Heart left ventricle (tissue), 16 donors: Measurements from ENCODE around the gene ALK. TPM values are rescaled to one million over a fixed set of nuclear protein-coding genes. Genes with fewer than 3 reads are reported as not detected.

ENCODE experiments used
- ATAC-seq, 4 donors: fragments of 200-7000 bp; cut with Tn5 transposase; one replicate each; pipeline ENCODE4 v1.9.1; 2020 to 2022; ENCODE audit warnings: moderate library complexity in 4 of 4, mild to moderate bottlenecking in 3 of 4, moderate number of reproducible peaks in 1 of 4
- DNase-seq, 5 donors: peaks; one replicate each; pipeline ENCODE4 v3.0.0-alpha.2; 2020
- H3K27ac ChIP-seq, 12 donors: fragments of 200-600 bp; sonication (generic) in 4 of 12; one replicate each; pipeline versions ENCODE4 v1.5.0 to v1.8.0; 2016 to 2022; ENCODE audit warnings: mild to moderate bottlenecking in 2 of 12
- H3K27me3 ChIP-seq, 9 donors: fragments of 200-600 bp; sonication (generic) in 2 of 9; one replicate each; pipeline versions ENCODE4 v1.5.1 to v1.8.0; 2016 to 2022; ENCODE audit warnings: mild to moderate bottlenecking in 3 of 9
- H3K36me3 ChIP-seq, 9 donors: fragments of 200-600 bp; sonication (generic) in 2 of 9; one replicate each; pipeline versions ENCODE4 v1.5.0 to v1.8.0; 2018 to 2022; ENCODE audit warnings: mild to moderate bottlenecking in 2 of 9
- H3K4me1 ChIP-seq, 12 donors: fragments of 200-600 bp; sonication (generic) in 4 of 12; one replicate each; pipeline versions ENCODE4 v1.5.0 to v1.8.0; 2016 to 2022; ENCODE audit warnings: mild to moderate bottlenecking in 3 of 12
- H3K4me3 ChIP-seq, 12 donors: fragments of 200-600 bp; sonication (generic) in 4 of 12; one replicate each; pipeline versions ENCODE4 v1.5.0 to v1.8.0; 2017 to 2022; ENCODE audit warnings: mild to moderate bottlenecking in 9 of 12, moderate library complexity in 4 of 12
- H3K9me3 ChIP-seq, 12 donors: fragments of 200-600 bp; sonication (generic) in 4 of 12; one replicate each; pipeline versions ENCODE4 v1.5.0 to v1.8.0; 2016 to 2022; ENCODE audit warnings: mild to moderate bottlenecking in 1 of 12
- POLR2A ChIP-seq, 2 donors: fragments of 450-650 bp; IDR thresholded peaks; one replicate each; pipeline ENCODE4 v1.6.1; 2017; ENCODE audit warnings: antibody characterized with exemption in 2 of 2, mild to moderate bottlenecking in 2 of 2, moderate library complexity in 2 of 2
- WGBS, 4 donors: extraction: QIAGEN DNeasy Blood & Tissue Kit in 2 of 4; methylation state at CpG; one replicate each; pipeline versions ENCODE4 v1.1.5 to v1.1.7; 2013 to 2018; 5-methylcytosine and 5-hydroxymethylcytosine counted together
- intact Hi-C, 10 donors: fragments of 100-400 bp; cut with DNase I; formaldehyde crosslinking; loops; one replicate each; pipeline versions ENCODE4 v1.11.1 to v1.14.2; 2022
- polyA plus RNA-seq, 2 donors: library from polyadenylated mRNA; stranded (reverse); fragments of 200-250 nt; gene quantifications; one replicate each; pipeline ENCODE4 v1.2.3, GENCODE V29; 2013
- total RNA-seq, 9 donors: library from RNA; depleted of rRNA in 2 of 9; stranded (reverse); fragments of >200 nt in 2 of 9; fragmentation: NEBNext Ultra II Directional in 3 of 9; extraction: Animal tissue kit (Norgen Biotek cat#: 25700) in 3 of 9; gene quantifications; one replicate each; pipeline versions ENCODE4 v1.1.0 to v1.2.4, GENCODE V29; 2016 to 2023
- TF ChIP-seq, protein P1 (sequence below), 12 donors: fragments of 200-600 bp; sonication (generic) in 4 of 12; IDR thresholded peaks; one replicate each; pipeline versions ENCODE4 v1.5.0 to v1.8.0; 2018 to 2022; ENCODE audit warnings: antibody characterized with exemption in 12 of 12, mild to moderate bottlenecking in 5 of 12
- donor health status: ischemic (EF 13 %, LVEDD 7.1; RV severe dilation, severe dysfunction).
- donor health status: healthy with polysubstance abuse.
- donor health status: DM: no; HTN: yes; CAD: no.
- donor health status: DM: no; HTN: no; CAD: no.
- donor health status: ischemic (EF 25% LVEDD 6.9; RV normal size, moderate dysfunction).
- donor health status: ischemic (EF 25% LVEDD 5.7; RV mildly dilated, moderate dysfunction).
- donor health status: healthy.
- donor health status: DM: yes; HTN: yes; CAD: no.
- donor health status: ischemic (EF 35%, LVEDD 5.7; RV mildly dilated, moderate dysfunction).
- donor health status: nonischemic (EF 11% LVEDD 7.7; RV severe dilation, severe dysfunction).
- donor health status: DM: yes; HTN: yes; CAD: no.
- donor health status: PGD.
- donor health status: ischemic (EF 29% LVEDD 5.4; RV normal size, mild dysfunction).
- donor health status: nonischemic (EF 23%, LVEDD 6.1; RV moderate dilation, normal function).

ALK gene
- total and polyA plus RNA-seq, 11 donors, result 0.05 to 0.50 (median 0.13) TPM; not detected in 5

DNA sequence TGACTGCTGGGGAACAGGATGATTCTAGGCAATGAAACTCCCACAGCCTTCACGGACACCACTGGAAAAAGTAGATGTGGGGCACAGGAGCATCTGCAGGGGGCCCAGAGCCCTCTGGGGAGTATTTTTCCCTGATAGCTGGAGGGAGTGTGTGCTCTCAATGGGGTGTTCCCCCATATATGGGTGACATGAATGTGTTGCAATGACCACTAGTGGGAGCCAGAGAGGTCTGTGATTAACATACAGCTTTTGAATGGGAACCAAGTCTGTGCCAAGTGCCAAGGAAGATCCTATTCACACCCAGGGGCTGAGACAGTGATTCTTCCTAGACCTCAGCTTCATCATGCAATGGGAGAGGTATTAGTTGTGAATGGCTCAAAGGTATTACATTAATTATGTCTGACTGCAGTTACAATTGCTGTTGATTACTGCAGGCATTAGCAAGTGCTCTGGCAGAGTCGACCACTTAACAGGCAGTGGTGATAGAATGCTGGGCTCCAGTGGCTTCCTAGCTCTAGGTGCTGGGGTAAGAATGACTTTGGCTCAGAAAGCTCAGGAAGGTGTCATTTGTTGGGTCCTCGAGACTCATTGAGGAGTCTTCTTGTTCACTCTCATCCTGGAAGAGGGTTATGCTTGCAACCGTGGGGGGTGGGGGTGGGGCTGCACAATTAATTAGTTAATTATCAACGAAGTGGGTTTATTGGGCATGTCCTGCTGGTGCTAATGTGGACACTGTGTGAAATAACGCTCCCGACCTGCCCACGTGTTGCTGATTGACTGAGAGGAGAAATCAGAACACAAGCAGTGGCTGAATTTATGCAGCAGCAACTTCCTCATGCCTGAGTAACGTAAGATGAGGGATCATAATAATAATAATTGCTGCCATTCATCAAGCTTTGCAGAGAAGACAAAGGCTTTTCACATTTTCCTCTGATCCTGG, 612.0 kb downstream of the ALK start:
- H3K4me3 ChIP-seq, result no peak overlapping the region
- H3K27me3 ChIP-seq, result peaks cover 0 to 25% (median 4%) of the 10 kb centered on the region in 9 donors
- no peak for TF ChIP-seq POLR2A (IDR thresholded peaks at IDR 0.05)
- TF ChIP-seq, protein P1, sequence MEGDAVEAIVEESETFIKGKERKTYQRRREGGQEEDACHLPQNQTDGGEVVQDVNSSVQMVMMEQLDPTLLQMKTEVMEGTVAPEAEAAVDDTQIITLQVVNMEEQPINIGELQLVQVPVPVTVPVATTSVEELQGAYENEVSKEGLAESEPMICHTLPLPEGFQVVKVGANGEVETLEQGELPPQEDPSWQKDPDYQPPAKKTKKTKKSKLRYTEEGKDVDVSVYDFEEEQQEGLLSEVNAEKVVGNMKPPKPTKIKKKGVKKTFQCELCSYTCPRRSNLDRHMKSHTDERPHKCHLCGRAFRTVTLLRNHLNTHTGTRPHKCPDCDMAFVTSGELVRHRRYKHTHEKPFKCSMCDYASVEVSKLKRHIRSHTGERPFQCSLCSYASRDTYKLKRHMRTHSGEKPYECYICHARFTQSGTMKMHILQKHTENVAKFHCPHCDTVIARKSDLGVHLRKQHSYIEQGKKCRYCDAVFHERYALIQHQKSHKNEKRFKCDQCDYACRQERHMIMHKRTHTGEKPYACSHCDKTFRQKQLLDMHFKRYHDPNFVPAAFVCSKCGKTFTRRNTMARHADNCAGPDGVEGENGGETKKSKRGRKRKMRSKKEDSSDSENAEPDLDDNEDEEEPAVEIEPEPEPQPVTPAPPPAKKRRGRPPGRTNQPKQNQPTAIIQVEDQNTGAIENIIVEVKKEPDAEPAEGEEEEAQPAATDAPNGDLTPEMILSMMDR (IDR thresholded peaks at IDR 0.05), result peak; percentile 59 to 78 (median 66)
- H3K36me3 ChIP-seq, result no peaks in the 10 kb centered on the region
- intact Hi-C loops, result loop anchor here in 9 of 10 donors (1.0 to 10.0 kb wide), 4 partner anchors 531 to 535 kb away; no protein-coding TSS in a partner anchor
- WGBS, 4 donors, result 73 to 80% (median 75%) methylated on average over 9 of the region's 9 CpGs
- no peak overlapping the region for H3K27ac ChIP-seq
- no peaks in the 10 kb centered on the region for H3K9me3 ChIP-seq
- DNase-seq, result peak in 3 of 5 donors; percentile 34 to 46 (median 37)
- ATAC-seq, result peak; percentile 37 to 79 (median 70)
- peaks cover 0 to 3% (median 0%) of the 10 kb centered on the region in 12 donors for H3K4me1 ChIP-seq

DNA sequence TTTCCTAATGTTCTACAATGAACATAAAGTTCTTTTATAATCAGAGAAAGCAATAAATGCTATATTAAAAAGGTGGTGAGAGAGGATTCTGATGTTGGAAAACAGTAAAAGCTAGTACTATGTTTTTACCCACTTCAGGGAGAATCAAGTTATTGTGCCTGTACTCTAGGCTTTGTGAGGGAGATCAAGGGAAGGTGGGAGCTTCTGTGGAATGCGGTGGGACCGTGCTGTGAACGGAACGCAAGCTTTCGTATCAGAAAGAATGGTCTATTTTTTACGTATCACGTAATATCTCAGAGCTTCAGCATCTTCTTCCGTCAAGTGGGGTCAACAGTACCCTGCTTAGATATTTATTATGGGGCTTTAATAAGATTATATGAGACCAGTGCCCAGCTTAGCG, 613.0 kb downstream of the ALK start:
- peaks cover 0 to 25% (median 0%) of the 10 kb centered on the region in 9 donors for H3K27me3 ChIP-seq

DNA sequence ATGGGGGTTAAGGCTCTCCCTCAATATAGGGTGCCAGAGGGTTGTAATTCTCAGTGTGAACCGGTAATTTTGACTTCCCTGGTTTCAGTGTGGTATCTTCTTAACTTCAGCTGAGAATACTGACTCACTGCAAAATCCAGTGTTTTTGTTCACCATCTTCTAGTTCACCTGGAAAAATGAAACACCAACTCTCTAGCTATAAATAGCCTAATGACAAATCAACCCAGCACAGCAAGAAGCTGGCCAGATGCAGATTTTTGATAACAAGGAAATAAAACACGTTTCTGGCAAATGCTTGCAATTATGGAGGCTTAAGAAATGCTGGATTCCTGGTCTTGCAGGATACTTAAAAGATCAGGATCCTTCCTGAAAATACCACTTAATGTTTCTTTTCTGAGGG, 613.9 kb downstream of the ALK start:
- H3K27me3 ChIP-seq, result peaks cover 0 to 18% (median 0%) of the 10 kb centered on the region in 9 donors
- no peak overlapping the region for H3K4me3 ChIP-seq
- WGBS, 4 donors, result 53 to 64% (median 59%) methylated on average over 2 of the region's 2 CpGs
- DNase-seq, result no peak
- no peaks in the 10 kb centered on the region for H3K36me3 ChIP-seq
- TF ChIP-seq, protein P1 (IDR thresholded peaks at IDR 0.05), result no peak
- TF ChIP-seq POLR2A (IDR thresholded peaks at IDR 0.05), result no peak
- no peaks in the 10 kb centered on the region for H3K9me3 ChIP-seq
- intact Hi-C loops, result loop anchor here in 7 of 10 donors (5.0 to 10.0 kb wide), 2 partner anchors 535 to 537 kb away; no protein-coding TSS in a partner anchor
- no peaks in the 10 kb centered on the region for H3K4me1 ChIP-seq
- no peak for ATAC-seq
- no peak overlapping the region for H3K27ac ChIP-seq

More for the DNA sequence above, 613.0 kb downstream of the ALK start:
- TF ChIP-seq, protein P1 (IDR thresholded peaks at IDR 0.05), result no peak
- no peak for TF ChIP-seq POLR2A (IDR thresholded peaks at IDR 0.05)
- no peaks in the 10 kb centered on the region for H3K36me3 ChIP-seq
- H3K27ac ChIP-seq, result no peak overlapping the region
- no peaks in the 10 kb centered on the region for H3K4me1 ChIP-seq
- no peak overlapping the region for H3K4me3 ChIP-seq
- H3K9me3 ChIP-seq, result no peaks in the 10 kb centered on the region
- intact Hi-C loops, result loop anchor here in 8 of 10 donors (2.0 to 10.0 kb wide), 3 partner anchors 532 to 536 kb away; no protein-coding TSS in a partner anchor
- ATAC-seq, result no peak
- WGBS, 4 donors, result 59 to 84% (median 77%) methylated on average over 9 of the region's 9 CpGs
- DNase-seq, result no peak

DNA sequence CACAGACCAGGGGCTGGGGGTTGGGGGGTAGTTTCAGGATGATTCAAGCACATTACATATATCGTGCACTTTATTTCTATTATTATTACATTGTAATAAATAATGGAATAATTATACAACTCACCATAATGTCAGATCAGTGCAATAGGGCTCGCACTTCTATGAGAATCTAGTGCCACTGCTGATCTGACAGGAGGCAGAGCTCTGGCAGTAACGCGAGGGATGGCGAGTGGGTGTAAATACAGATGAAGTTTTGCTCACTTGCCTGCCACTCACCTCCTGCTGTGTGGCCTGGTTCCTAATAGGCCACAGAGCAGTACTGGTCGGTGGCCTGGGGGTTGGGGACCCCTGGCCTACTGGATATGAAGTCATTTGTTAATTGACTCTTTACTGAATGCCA, 615.6 kb downstream of the ALK start:
- Histone ChIP-seq H3K27ac (no peak overlapping the region), H3K36me3 (no peaks in the 10 kb centered on the region), H3K4me1 (no peaks in the 10 kb centered on the region), H3K4me3 (no peak overlapping the region), H3K27me3 (peaks cover 0 to 9% (median 0%) of the 10 kb centered on the region in 9 donors), H3K9me3 (no peaks in the 10 kb centered on the region)
- no peak for ATAC-seq
- no peak for TF ChIP-seq POLR2A (IDR thresholded peaks at IDR 0.05)
- TF ChIP-seq, protein P1 (IDR thresholded peaks at IDR 0.05), result no peak
- DNase-seq, result no peak
- WGBS, 4 donors, result 70 to 87% (median 83%) methylated on average over 6 of the region's 6 CpGs
- intact Hi-C loops, result loop anchor here in 7 of 10 donors (5.0 to 10.0 kb wide), 2 partner anchors 537 to 539 kb away; no protein-coding TSS in a partner anchor
